ENCODE results near the gene DBP.

- no peak for TF ChIP-seq CTCF (CRISPR knock-in tag; IDR thresholded peaks at IDR 0.05)
- TF ChIP-seq MED1 (CRISPR knock-in tag; IDR thresholded peaks at IDR 0.05) = no peak
- no peak for TF ChIP-seq ZBTB8A (CRISPR knock-in tag; IDR thresholded peaks at IDR 0.05; ENCODE audit: borderline replicate concordance, low read depth)
- TF ChIP-seq CENPX (CRISPR knock-in tag; IDR thresholded peaks at IDR 0.05) = no peak
- no peak for TF ChIP-seq RXRA (CRISPR knock-in tag; IDR thresholded peaks at IDR 0.05)
- TF ChIP-seq, protein P1, sequence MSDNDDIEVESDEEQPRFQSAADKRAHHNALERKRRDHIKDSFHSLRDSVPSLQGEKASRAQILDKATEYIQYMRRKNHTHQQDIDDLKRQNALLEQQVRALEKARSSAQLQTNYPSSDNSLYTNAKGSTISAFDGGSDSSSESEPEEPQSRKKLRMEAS (IDR thresholded peaks at IDR 0.05) = no peak
- no peak for TF ChIP-seq ZNF274 (CRISPR knock-in tag; IDR thresholded peaks at IDR 0.05)
Observed at GRCh38 chr19:48615231-48616040, 21.7 kb downstream of the DBP start.

Data from HepG2 (cell line).